H9 (cell line): Measurements from ENCODE around the gene S1PR3. TPM values are rescaled to one million over a fixed set of nuclear protein-coding genes. Genes with fewer than 3 reads are reported as not detected.

Source experiments
- DNase-seq: peaks from one replicate; pipeline ENCODE4 v3.0.0-alpha.2; 2017
- H2AFZ ChIP-seq: one replicate; pipeline ENCODE4 v1.6.1; 2013; ENCODE audit warnings: mild to moderate bottlenecking, low read length, control low read depth, moderate library complexity
- H2AK5ac ChIP-seq: 2 replicates; pipeline ENCODE4 v1.6.1; 2013; ENCODE audit warnings: low read length, control low read depth, mixed read lengths; ENCODE audit not compliant: insufficient read length
- H2BK120ac ChIP-seq: one replicate; pipeline ENCODE4 v1.6.1; 2013; ENCODE audit warnings: low read depth, mild to moderate bottlenecking, low read length, control low read depth, inconsistent platforms; ENCODE audit not compliant: poor library complexity, severe bottlenecking
- H2BK12ac ChIP-seq: 2 replicates; pipeline ENCODE4 v1.6.1; 2013; ENCODE audit warnings: low read length, control low read depth, mixed read lengths, low read depth; ENCODE audit not compliant: insufficient read length
- H2BK15ac ChIP-seq: 2 replicates; pipeline ENCODE4 v1.6.1; 2013; ENCODE audit warnings: low read depth, low read length, control low read depth
- H2BK20ac ChIP-seq: one replicate; pipeline ENCODE4 v1.6.1; 2013; ENCODE audit warnings: low read depth, mild to moderate bottlenecking, low read length, control low read depth, inconsistent platforms; ENCODE audit not compliant: poor library complexity, severe bottlenecking
- H2BK5ac ChIP-seq: 2 replicates; pipeline ENCODE4 v1.6.1; 2013; ENCODE audit warnings: low read length, control low read depth, mixed read lengths; ENCODE audit not compliant: insufficient read length
- H3K14ac ChIP-seq: 2 replicates; pipeline ENCODE4 v1.6.1; 2013; ENCODE audit warnings: low read length, control low read depth; ENCODE audit not compliant: insufficient read depth
- H3K18ac ChIP-seq: 2 replicates; pipeline ENCODE4 v1.6.1; 2013; ENCODE audit warnings: low read depth, mild to moderate bottlenecking, mixed read lengths, low read length, control low read depth; ENCODE audit not compliant: insufficient read length
- H3K23ac ChIP-seq: 2 replicates; pipeline ENCODE4 v1.6.1; 2013; ENCODE audit warnings: low read length, control low read depth, mixed read lengths, low read depth; ENCODE audit not compliant: insufficient read length
- H3K23me2 ChIP-seq: 2 replicates; pipeline ENCODE4 v1.6.1; 2013; ENCODE audit warnings: low read depth, mild to moderate bottlenecking, mixed read lengths, low read length, control low read depth; ENCODE audit not compliant: insufficient read length, poor library complexity, severe bottlenecking
- H3K27ac ChIP-seq: 2 replicates; pipeline ENCODE4 v1.5.1; 2013; ENCODE audit warnings: low read length, control low read depth, mixed read lengths, low read depth; ENCODE audit not compliant: insufficient read length
- H3K27me3 ChIP-seq: 2 replicates; pipeline ENCODE4 v1.6.1; 2013; ENCODE audit warnings: low read length, control low read depth, inconsistent platforms; ENCODE audit not compliant: insufficient read depth
- H3K4ac ChIP-seq: 2 replicates; pipeline ENCODE4 v1.6.1; 2013; ENCODE audit warnings: low read depth, mild to moderate bottlenecking, control low read depth, inconsistent platforms, low read length, moderate library complexity
- H3K4me1 ChIP-seq: 2 replicates; pipeline ENCODE4 v1.6.1; 2013; ENCODE audit warnings: low read length, control low read depth, inconsistent platforms; ENCODE audit not compliant: insufficient read depth
- H3K4me2 ChIP-seq: 2 replicates; pipeline ENCODE4 v1.6.1; 2013; ENCODE audit warnings: low read length, control low read depth, mixed read lengths; ENCODE audit not compliant: insufficient read length, insufficient read depth
- H3K56ac ChIP-seq: 2 replicates; pipeline ENCODE4 v1.6.1; 2013; ENCODE audit warnings: low read depth, mild to moderate bottlenecking, mixed read lengths, low read length, control low read depth; ENCODE audit not compliant: insufficient read length
- H3K79me1 ChIP-seq: 2 replicates; pipeline ENCODE4 v1.6.1; 2013; ENCODE audit warnings: low read depth, mild to moderate bottlenecking, moderate library complexity, low read length, control low read depth, inconsistent platforms; ENCODE audit not compliant: insufficient read depth, poor library complexity, severe bottlenecking
- H3K79me2 ChIP-seq: 2 replicates; pipeline ENCODE4 v1.6.1; 2013; ENCODE audit warnings: low read length, control low read depth, inconsistent platforms; ENCODE audit not compliant: insufficient read depth
- H3K9ac ChIP-seq: 2 replicates; pipeline ENCODE4 v1.6.1; 2013; ENCODE audit warnings: low read length, control low read depth, mixed read lengths; ENCODE audit not compliant: insufficient read length; ENCODE audit errors: extremely low read depth
- H3K9me3 ChIP-seq: one replicate; pipeline ENCODE4 v1.6.1; 2013; ENCODE audit warnings: low read depth, low read length, inconsistent platforms; ENCODE audit not compliant: control insufficient read depth
- H3T11ph ChIP-seq: one replicate; pipeline ENCODE4 v1.6.1; 2013; ENCODE audit warnings: mild to moderate bottlenecking, low read length, control low read depth, inconsistent platforms
- H4K20me1 ChIP-seq: one replicate; pipeline ENCODE4 v1.6.1; 2013; ENCODE audit not compliant: control insufficient read depth, insufficient read length, insufficient read depth
- H4K5ac ChIP-seq: 2 replicates; pipeline ENCODE4 v1.6.1; 2013; ENCODE audit warnings: low read depth, mild to moderate bottlenecking, mixed read lengths, low read length, control low read depth; ENCODE audit not compliant: insufficient read length
- H4K8ac ChIP-seq: replicated peaks from 2 replicates; pipeline ENCODE4 v1.6.1; 2013; ENCODE audit warnings: low read length, control low read depth, mixed read lengths, low read depth; ENCODE audit not compliant: insufficient read length
- H4K91ac ChIP-seq: 2 replicates; pipeline ENCODE4 v1.6.1; 2013; ENCODE audit warnings: low read depth, mild to moderate bottlenecking, moderate library complexity, mixed read lengths, low read length, control low read depth; ENCODE audit not compliant: insufficient read length
- H3K27ac Mint-ChIP-seq, 3 experiments: 2 replicates in 2 of 3; 3 replicates in 1 of 3; pipeline ENCODE4 v1.8.0; 2020 to 2021; ENCODE audit warnings: mixed read lengths in 3 of 3, mild to moderate bottlenecking in 1 of 3, moderate library complexity in 1 of 3
- H3K27me3 Mint-ChIP-seq: 2 replicates; pipeline ENCODE4 v1.8.0; 2021; ENCODE audit warnings: low read depth, mild to moderate bottlenecking, moderate library complexity, mixed read lengths
- H3K36me3 Mint-ChIP-seq, 3 experiments: 2 replicates in 2 of 3; 3 replicates in 1 of 3; pipeline ENCODE4 v1.8.0; 2020 to 2021; ENCODE audit warnings: low read depth in 3 of 3, mixed read lengths in 3 of 3; ENCODE audit not compliant: insufficient read depth in 1 of 3
- H3K4me1 Mint-ChIP-seq, 2 experiments: 2 replicates each; pipeline ENCODE4 v1.8.0; 2020; ENCODE audit warnings: mixed read lengths in 2 of 2
- H3K4me3 Mint-ChIP-seq, 2 experiments: 2 replicates in 1 of 2; 3 replicates in 1 of 2; pipeline ENCODE4 v1.8.0; 2020 to 2021; ENCODE audit warnings: mild to moderate bottlenecking in 2 of 2, mixed read lengths in 2 of 2, moderate library complexity in 1 of 2
- H3K9me3 Mint-ChIP-seq, 2 experiments: 2 replicates in 1 of 2; 3 replicates in 1 of 2; pipeline ENCODE4 v1.8.0; 2020; ENCODE audit warnings: mild to moderate bottlenecking in 2 of 2, mixed read lengths in 2 of 2, moderate library complexity in 1 of 2
- CTCF ChIP-seq: fragments of 200-600 bp; sonication (generic); conservative IDR thresholded peaks from 3 replicates; pipeline ENCODE4 v1.8.0; 2021; ENCODE audit warnings: antibody characterized with exemption, mild to moderate bottlenecking
- WGBS: extraction: QIAGEN DNeasy Blood & Tissue Kit; methylation state at CpG from one replicate; pipeline ENCODE4 v1.1.7; 2013; ENCODE audit warnings: missing lambda C conversion rate, low lambda C conversion rate, mixed read lengths; ENCODE audit not compliant: insufficient read length; ENCODE audit errors: extremely low coverage; 5-methylcytosine and 5-hydroxymethylcytosine counted together
- total RNA-seq: library from RNA; stranded (reverse); gene quantifications from 2 replicates; pipeline ENCODE4 v1.2.1, GENCODE V29; 2021

The S1PR3 gene
- total RNA-seq, 1 experiment from 2014 or later = 3.3 TPM

- no peaks in the 10 kb centered on the region for H3K9me3 ChIP-seq
- H3K23ac ChIP-seq = no peak overlapping the region
- H3K4ac ChIP-seq = no peak overlapping the region
- H4K20me1 ChIP-seq = no peaks in the 10 kb centered on the region
- no peak overlapping the region for H3K56ac ChIP-seq
- H4K8ac ChIP-seq = no peak overlapping the region
- H3K4me1 ChIP-seq = no peaks in the 10 kb centered on the region
- no peaks in the 10 kb centered on the region for H3K4me1 Mint-ChIP-seq
- H3K27ac ChIP-seq = no peak overlapping the region
- WGBS = no CpG with 5 or more reads among the region's 4 CpGs
- H2BK20ac ChIP-seq = no peak overlapping the region
- H2BK120ac ChIP-seq = no peak overlapping the region
- no peak overlapping the region for H2BK5ac ChIP-seq
- no peak for DNase-seq
- no peak overlapping the region for H2AK5ac ChIP-seq
- no peak overlapping the region for H3K4me2 ChIP-seq
- no peak overlapping the region for H3K4me3 Mint-ChIP-seq
- H4K91ac ChIP-seq = no peak overlapping the region
- H3K79me2 ChIP-seq = no peaks in the 10 kb centered on the region
- H3K9me3 Mint-ChIP-seq = no peaks in the 10 kb centered on the region
- no peak overlapping the region for H3K9ac ChIP-seq
- H3K14ac ChIP-seq = no peak overlapping the region
- no peak overlapping the region for H2AFZ ChIP-seq
- no peaks in the 10 kb centered on the region for H3K27me3 Mint-ChIP-seq
- no peak overlapping the region for H3K18ac ChIP-seq
- TF ChIP-seq CTCF = no peak
- H3K79me1 ChIP-seq = no peaks in the 10 kb centered on the region
- no peaks in the 10 kb centered on the region for H3K36me3 Mint-ChIP-seq
- no peak overlapping the region for H4K5ac ChIP-seq
- H2BK12ac ChIP-seq = no peak overlapping the region
- no peak overlapping the region for H3K27ac Mint-ChIP-seq
- no peaks in the 10 kb centered on the region for H3K23me2 ChIP-seq
- no peaks in the 10 kb centered on the region for H3K27me3 ChIP-seq
- H2BK15ac ChIP-seq = no peak overlapping the region
- H3T11ph ChIP-seq = no peak overlapping the region
Observed at GRCh38 chr9:89044881-89045280, 53.6 kb downstream of the S1PR3 start.
